Measurements from ENCODE around the gene FLT3.
A peak's percentile ranks its signal among the peaks of the same experiment; 100 is the strongest.
"Not testable (repeated sequence)": the region's sequence is repeated elsewhere in the genome, so short reads cannot be mapped to it uniquely, and the experiment has no call there.

FLT3 gene

DNA sequence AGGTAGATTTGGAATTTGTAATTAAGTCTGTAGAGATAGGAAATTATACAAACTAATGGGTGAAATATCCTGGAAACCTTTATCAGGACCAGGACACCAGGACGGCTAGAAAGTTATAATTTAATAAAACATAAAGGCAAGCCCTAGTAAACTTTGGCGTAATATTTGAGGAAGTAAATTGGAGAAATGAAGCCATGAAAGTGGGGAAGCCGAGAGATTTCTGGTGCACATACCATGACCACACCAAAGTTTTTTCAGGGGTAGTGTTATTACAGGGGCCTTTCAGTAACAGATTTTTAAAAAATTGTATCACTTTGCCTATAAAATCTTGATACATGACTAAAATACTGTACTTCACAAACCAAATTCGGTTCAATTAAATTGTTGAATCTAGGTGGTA is 57.2 kb downstream of the FLT3 start:
- DNase-seq = no peak

DNA sequence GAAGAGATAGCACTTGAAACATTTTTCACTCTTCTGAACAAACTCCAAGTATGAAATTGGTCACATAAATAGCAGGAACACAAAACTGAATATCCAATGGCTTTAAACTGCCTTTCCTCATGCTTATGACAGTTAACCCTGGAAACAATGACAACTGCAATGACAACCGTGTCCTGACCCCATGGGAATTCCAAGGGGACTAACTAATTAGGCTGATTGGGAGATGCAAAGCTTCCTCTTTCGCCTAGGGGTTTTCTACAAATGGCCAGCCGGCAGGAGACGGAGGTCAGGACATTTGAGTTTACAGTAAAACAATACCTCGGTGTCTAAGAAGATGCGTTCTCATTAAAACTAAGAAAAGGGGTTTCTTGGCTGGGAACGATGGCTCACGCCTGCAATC is 58.9 kb downstream of the FLT3 start:
- no peak for DNase-seq

DNA sequence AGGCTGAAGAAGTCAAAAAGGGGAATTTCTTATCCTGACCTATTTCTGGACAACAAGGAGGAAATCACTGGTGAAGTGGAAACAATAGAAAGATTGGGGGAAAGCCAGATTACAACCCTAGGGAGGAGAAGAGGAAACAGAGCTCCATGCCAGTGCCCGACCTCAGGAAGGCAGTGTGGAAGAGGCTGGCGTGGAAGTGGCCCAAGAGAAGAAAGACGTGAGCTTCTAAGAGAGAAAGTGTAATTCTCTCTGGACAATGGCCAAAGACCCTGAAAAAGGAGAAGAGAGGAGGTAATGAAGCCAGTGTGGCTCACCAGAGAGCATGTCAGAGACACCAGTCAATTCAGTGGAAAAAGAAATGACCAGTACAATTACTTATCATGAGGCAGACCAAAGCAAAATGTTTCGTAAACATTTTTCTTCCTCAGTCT is 59.3 kb downstream of the FLT3 start:
- DNase-seq = no peak

DNA sequence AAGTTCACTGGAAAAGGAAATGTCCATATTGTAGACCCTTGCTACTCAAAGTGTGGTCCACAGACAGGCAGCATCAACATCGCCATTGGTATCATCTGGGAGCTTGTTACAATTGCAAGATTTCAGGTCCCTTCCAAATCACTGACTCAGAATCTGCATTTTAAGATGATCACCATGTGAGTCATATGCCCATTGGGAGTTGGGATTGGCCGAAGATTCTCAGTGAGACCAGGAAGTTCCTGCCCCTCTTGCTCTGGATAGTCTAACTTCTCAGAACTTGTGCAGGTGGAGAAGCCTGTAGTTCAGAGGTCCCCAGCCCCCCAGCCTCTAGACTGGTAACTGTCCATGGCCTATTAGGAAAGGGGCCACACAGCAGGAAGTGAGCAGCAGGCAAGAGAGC is 63.0 kb downstream of the FLT3 start:
- DNase-seq = no peak

DNA sequence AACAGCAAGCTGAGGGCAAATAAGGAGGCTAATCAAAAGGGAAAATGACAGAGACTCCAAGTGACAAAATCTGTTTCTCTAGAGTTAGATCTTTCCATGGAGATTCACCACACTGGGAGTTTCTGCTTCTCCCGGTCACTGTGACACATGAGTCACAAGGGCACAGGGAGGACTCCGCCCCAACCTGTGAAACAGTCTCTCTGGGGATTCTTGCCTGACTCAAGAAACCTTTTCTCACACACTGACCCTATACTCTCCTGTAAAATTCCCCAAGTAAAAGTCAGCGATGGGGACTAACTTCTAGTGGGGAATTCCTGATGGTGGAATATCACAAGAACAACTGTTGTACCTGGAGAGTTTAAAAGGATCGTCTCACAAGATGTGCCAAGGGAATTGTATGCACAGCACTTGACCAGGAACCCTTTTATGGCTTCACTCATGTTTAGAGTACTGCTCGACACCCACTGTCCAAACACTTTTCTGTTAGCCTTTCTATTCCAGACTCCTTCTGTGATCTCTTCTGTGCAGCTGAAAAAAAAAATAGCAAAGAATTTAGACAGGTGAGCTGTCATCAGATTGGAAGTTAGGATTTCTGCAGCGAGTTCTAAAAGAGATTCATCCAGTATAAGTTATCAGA is 65.1 kb downstream of the FLT3 start:
- no peak for DNase-seq

DNA sequence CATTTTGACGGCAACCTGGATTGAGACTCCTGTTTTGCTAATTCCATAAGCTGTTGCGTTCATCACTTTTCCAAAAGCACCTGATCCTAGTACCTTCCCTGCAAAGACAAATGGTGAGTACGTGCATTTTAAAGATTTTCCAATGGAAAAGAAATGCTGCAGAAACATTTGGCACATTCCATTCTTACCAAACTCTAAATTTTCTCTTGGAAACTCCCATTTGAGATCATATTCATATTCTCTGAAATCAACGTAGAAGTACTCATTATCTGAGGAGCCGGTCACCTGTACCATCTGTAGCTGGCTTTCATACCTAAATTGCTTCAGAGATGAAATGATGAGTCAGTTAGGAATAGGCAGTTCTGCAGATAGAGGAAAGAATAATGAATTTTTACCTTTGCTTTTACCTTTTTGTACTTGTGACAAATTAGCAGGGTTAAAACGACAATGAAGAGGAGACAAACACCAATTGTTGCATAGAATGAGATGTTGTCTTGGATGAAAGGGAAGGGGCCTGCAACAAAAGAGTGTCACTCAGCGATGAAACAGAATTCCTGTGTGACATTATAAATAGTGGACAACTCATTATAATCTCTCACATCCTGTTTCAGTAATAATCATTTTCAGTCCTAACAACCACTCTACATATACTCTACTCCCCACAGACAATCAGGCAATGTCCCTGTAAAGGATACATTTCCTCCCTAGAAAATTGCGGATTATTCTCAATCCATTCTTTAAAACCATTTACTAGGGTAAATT is 66.3 kb downstream of the FLT3 start:
- no peak for DNase-seq

DNA sequence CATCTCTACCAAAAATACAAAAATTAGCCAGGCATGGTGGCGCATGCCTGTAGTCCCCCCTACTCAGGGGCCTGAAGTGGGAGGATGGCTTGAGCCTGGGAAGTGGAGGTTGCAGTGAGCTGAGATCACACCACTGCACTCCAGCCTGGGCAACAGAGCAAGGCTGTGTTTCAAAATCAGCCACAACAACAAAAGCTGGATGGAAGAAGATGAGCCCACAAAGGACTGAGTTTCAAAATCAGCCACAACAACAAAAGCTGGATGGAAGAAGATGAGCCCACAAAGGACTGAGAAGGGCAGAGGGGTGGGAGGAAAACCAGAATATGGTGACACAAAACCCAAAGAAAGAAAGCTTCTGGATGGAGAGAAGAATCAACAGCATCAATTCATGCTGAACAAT is 67.9 kb downstream of the FLT3 start:
- DNase-seq = not testable (repeated sequence)

DNA sequence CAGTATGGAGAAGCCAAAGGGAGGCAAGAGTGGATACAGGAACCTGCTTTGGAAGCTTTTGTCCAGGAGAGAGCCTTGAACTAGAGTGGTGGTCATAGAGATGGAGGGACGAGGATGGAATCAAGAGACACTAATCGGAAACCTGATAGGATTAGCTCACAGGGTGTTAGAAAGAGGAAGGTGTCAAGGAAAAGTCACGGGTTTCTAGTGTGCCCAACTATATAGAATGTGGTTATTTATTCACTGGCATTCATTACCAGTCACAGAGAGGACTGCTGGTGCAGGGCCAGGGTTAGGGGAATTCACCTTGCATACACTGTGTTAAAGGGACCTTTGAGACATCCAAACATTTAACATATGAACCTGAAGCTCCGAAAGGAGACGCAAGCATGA is 68.5 kb downstream of the FLT3 start:
- no peak for DNase-seq

DNA sequence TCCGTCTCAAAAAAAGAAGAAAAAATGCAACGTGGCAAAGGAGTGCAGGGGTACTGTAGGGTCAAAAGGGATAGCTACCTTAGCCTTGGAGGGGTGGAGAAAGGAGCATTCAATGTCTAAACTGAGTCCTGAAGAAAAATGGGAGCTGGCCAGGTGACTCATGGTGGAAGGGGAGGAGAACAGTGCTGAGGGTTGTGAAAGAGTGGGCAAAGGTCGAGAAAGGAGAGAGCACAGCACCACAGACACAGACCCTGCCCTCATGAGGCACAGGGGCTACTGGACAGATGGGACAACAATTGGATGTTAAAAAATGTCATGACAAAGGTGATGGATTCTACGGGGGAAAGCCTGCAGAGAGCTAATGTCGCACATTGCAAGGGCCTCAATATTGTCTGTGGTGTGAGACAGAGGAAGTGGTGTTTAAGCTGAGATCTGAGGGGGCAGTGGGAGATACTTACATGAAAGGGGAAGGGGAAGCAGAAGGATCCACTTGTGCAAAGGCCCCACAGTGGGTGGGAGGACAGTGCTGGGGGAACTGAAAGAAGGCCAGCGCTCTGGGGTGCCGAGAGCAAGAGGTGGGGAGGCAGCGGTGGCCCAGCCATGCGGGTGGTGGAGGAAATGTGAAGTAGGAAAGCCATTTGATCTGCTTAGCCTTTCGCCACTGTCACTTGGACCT is 69.0 kb downstream of the FLT3 start:
- DNase-seq = no peak

DNA sequence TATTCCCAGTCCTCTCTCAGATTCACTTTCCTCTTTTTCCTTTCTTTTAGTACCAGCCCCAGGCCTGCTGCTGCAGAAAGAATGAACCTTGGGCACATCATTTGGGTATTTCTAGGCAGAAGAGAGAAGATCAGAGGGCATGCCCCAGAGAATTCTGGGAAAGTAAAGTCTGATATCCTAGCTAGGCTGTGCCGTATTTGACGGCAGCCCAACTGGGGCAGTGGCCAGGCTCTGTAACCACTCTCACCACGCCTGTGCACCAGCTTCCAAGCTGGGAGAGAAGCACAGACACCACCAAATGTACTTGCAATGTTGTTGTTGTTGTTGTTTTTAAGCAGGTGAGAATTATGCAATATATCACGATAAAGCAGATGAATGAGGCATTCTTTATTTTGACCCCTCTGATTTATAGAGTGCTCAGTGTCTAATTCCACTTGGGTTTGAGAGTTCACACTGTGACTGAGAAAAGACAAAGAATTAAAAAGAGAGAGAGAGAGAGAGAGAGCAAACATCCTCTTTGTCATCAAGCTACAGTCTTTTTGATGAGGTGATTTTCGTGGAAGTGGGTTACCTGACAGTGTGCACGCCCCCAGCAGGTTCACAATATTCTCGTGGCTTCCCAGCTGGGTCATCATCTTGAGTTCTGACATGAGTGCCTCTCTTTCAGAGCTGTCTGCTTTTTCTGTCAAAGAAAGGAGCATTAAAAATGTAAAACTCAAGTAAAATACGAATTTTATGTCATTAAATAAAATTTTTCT is 72.6 kb downstream of the FLT3 start:
- DNase-seq = no peak

DNA sequence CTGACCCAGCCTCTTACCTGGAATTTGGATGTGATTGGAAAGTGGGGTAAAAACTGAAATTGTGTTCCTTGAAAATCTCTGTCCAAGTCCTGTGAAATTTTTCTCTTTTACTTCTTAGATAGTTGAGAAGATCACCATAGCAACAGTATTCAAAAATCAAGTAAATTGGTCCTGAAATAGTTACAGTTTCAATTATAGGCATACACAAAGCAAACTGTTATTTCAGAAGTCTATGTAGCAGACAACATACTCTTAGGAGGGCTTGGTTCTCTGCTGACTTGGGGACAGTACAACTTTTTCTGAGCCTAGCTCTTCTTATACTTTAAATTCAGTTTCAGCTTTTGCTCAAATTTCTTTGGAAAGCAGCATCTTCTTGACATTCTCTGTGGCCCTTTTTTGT is 73.3 kb downstream of the FLT3 start:
- DNase-seq = no peak

DNA sequence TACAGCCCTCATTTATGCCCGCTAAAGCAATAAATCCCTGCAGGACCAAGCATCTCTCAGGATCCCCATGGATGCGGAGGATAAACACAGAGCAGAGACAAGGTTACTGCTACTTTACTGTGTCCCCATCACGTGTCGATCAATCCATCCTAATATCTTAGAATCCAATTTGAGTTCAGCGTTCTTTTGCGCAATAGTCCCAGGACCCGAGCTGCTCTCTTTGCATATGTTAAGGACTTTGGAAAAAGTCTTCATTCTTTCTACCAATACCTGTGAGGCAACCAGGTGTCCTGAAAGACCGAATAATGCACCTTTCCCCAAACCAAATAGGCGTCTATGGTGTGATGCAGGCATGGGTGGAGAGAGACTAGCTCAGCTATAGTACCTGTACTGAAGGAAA is 73.9 kb downstream of the FLT3 start:
- DNase-seq = no peak

DNA sequence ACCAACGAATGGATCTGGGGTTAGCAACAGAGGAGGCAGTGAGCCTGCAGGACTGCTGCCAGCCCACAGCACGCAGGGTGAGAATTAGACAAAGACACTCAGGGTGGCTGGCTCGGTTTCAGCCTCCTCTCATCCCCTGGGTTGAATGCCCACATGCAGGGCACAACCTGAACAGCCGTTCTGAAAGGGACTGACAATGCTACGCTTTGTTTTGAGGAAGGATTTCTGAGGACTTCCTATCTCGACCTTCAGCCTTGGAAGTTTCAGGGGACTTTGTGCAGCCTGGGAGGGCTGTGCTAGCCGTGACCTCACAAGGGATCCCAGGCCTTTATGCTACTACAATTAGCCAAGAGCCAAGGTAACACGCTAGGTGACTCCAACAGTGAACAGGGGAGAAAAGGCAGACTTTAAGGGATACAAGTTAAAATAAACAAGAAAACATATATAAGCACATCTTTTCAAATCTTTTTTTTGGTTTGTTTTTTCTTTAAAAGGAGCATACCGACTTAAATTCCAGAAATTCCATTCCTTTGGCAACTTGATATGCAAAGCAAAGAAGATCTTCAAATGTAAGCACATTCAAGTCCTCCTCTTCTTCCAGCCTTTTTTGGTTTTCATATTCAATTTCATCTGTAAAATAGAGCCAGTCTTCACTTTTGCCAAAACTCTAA is 77.4 kb downstream of the FLT3 start:
- peak; percentile 48 for DNase-seq

DNA sequence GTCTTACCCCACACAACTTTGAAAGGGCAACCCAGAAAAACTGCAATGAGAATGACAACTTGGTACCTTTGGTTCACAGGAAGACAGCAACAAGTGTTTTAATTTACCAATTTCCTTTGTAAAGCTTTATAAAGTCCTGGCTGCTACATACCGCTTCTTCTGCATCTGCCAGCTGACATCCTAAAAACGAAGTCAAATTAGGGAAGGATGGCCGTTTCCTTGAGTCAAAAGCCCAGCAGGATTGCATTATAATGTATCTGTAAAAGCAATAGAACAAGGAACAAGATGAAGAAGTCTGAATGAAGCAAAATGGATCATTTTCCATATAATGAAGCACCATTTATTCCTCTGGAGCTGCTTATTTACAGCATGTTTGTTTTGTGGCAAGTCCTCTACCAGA is 86.1 kb downstream of the FLT3 start:
- DNase-seq = no peak

DNA sequence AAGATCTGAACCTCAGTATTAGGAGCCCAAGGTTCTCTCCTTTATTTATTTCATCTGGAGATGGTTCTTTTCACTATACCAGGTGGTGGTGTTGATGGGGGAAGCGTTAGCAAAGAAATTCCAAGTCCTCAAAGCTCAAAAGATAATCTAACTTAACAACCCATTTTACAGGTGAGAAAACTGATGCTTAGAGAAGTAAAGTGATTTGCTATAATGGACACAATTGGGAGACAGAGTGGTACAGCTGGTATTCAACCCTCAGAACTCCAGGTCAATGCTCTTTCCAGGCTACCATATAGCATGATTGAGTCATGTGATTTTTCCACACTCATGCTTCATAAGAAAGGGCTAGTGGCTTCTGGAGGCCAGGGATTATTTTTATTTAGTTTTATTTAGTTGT is 86.9 kb downstream of the FLT3 start:
- DNase-seq = no peak

DNA sequence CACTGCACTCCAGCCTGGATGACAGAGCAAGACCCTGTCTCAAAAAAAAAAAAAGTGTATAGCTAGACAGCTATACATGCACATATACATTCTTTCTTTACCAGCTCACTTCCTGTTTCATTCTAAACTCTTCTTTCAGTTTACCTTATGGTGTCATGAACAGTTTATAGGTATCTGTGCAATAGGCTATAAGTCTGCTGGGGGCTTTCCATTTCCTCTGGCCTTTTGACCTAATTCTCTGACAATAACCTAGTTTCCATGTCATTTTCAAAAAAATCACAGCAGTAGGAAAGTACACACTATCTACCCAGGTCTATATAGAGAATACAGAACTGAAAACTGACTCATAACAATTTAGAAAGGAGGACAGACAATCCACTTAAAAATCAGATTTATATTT is 87.5 kb downstream of the FLT3 start:
- no peak for DNase-seq

DNA sequence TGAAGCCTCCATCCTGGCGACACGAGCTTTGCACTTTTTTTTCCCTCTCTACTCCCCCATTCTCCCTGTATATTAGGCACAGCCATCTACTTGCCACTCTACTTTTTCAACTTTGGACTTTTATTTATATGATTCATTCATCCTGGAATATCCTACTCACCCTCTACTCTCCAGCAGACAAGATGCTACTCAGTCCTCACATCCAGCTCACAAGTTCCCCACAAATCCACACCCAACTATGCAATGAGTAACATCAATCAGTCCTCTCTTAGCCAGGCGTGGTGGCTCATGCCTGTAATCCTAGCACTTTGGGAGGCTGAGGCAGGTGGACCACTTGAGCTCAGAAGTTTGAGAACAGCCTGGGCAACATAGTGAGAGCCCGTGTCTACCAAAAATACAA is 88.0 kb downstream of the FLT3 start:
- DNase-seq = no peak

DNA sequence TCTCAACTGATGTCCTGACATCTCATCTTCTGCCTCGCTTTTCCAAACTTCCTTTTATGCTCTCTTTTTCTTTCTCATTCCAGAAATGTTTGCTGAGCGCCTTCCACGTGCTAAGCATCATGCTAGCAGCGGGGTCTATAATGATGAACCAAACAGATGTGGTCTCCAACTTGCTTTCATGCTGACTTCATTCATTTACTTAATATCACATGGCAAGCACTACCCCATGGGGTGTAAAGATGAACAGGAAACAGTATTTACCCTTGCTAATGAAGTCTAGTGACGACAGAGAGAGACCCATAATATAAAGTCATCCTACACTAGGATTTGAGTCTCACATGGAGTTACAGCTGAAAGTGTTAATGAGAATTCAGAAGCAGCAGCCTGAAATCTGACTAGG is 90.3 kb downstream of the FLT3 start:
- DNase-seq = no peak

DNA sequence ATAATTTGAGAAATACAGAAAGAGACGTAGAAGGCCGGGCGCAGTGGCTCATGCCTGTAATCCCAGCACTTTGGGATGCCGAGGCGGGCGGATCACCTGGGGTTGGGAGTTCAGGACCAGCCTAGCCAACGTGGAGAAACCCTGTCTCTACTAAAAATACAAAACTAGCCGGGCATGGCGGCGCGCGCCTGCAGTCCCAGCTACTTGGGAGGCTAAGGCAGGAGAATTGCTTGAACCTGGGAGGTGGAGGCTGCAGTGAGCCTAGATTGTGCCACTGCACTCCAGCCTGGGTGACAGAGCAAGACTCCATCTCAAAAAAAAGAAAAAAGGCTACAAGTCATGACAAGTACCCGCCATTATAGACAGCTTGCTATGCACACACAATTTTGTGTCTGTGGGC is 95.4 kb downstream of the FLT3 start:
- DNase-seq = not testable (repeated sequence)

DNA sequence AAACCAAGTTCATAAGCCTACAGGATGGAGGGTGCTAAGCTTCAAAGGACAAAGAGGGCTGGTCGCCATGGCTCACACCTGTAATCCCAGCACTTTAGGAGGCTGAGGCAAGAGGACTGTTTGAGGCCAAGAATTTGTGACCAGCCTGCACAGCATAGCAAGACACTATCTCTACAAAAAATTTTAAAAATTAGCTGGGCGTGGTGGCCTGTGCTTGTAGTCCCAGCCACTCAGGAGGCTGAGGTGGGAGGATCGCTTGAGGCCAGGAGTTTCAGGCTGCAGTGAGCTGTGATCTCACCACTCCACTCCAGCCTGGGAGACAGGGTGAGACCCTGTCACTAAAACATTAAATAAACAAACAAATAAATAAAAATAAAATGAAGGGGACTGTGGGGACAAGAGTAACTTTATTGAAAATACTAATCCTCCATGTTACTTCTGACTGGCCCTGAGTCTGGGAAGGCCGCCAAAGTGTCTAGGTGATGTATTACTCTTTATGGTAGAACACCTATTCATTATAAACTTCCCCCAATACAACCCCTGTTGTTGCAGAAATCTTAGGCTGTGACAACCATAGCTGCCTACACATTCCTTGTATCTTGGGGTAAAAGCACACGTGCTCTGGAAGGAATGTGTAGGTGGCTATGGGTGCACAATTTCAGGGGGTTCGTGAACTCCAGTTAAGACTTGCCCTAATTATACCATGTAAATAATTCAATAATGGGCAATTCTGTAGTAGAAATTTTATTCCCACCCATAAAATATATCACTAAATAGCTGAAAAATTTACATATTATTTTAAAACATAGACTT is 97.3 kb downstream of the FLT3 start:
- DNase-seq = no peak

DNA sequence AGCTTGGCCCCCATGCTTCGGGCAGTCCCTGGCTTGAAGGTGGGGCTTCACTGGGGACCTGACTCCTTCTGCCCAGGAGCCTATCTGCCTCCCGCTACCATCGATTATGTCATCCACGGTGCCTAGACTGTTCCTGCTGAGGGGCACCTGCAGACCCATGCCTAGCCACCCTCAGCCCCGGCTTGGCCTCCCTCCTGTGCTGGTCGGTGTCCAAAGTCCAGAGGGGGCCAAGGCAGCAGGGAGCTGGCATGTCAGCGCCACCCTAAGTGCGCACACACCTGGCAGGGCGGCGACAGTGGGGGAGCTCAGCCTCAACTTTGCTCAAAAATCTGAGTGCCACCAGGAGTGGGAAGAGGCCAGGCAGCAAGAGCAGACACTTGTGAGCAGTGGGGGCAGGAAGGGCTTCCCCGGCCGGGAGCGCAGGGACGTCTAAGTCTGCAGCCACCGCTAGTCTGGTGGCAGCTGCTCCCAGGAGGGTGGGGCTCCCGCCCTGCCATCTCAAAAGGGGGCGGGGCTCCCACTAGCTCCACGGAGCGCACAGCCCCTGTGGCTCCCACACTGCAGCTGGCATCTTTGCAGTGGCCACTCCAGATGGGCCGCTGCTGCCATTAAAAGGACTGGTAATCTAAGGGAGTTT is 98.4 kb downstream of the FLT3 start:
- DNase-seq = no peak

DNA sequence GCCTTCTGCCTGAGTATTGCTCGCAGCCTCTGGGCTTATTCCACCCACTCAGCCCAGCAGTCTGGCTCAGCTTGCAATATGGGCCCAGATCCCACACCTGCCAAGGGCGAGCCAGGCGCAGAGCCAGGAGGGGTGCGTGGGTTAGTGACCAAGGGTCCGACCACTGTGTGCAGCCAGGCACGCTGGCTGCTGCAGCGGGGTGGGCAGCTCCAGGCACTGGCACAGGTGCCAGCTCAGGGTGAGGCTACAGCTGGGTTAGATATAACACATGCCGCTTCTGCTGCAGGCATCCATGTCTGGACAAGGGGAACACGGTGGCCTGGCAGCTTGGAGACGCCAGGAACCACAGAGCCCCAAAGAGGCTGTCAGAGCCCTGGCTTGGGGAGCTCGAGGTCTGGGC is 99.3 kb downstream of the FLT3 start:
- DNase-seq = no peak
